Measurements from ENCODE around the gene FAM53A. TPM values are rescaled to one million over a fixed set of nuclear protein-coding genes. Genes with fewer than 3 reads are reported as not detected.

The FAM53A gene
- polyA plus RNA-seq, 2 of the 4 experiments (the other 2 are of a cell fraction): 0.87 to 1.2 TPM

GRCh38 chr4:1629699-1630083 is 54.4 kb downstream of the FAM53A start:
- no peak overlapping the region for H3K27ac ChIP-seq
- 54% methylated on average over 3 of the region's 10 CpGs for WGBS (ENCODE audit: missing lambda C conversion rate)
- TF ChIP-seq HMGXB4 (CRISPR knock-in tag; IDR thresholded peaks at IDR 0.05; ENCODE audit: borderline replicate concordance): no peak
- TF ChIP-seq FOSL2 (IDR thresholded peaks at IDR 0.05): no peak
- TF ChIP-seq FOSL2 (CRISPR knock-in tag; IDR thresholded peaks at IDR 0.05): no peak
- TF ChIP-seq TP53 (CRISPR knock-in tag; IDR thresholded peaks at IDR 0.05): no peak
- TF ChIP-seq MAZ (IDR thresholded peaks at IDR 0.05; ENCODE audit: borderline replicate concordance, low read depth, low read length): no peak
- no peak for TF ChIP-seq ZSCAN20 (CRISPR knock-in tag; IDR thresholded peaks at IDR 0.05)
- TF ChIP-seq SREBF2 (IDR thresholded peaks at IDR 0.05): no peak
- no peak for TF ChIP-seq POLR2AphosphoS2 (conservative IDR thresholded peaks at IDR 0.05; ENCODE audit: low read length)
- DNase-seq (ENCODE audit: low read depth in 1 of 2, low spot score in 1 of 2) (no peak), FAIRE-seq (no peak), ATAC-seq (peak in 1 of 2 experiments; percentile 39; a peak in 3 of 6 replicates)
- CTCF ChIA-PET: interaction anchor here (0.6 to 3.3 kb wide), 42 partner anchors 8 to 852 kb away, joined by 3 to 29 read pairs (median 4); no protein-coding TSS in a partner anchor
- no peak overlapping the region for H3K4me2 ChIP-seq
- POLR2A ChIA-PET: no interaction called here
- no peak overlapping the region for H3K4me3 ChIP-seq
- H3K4me1 ChIP-seq: no peaks in the 10 kb centered on the region
- no peaks in the 10 kb centered on the region for H3K9me3 ChIP-seq

DNA sequence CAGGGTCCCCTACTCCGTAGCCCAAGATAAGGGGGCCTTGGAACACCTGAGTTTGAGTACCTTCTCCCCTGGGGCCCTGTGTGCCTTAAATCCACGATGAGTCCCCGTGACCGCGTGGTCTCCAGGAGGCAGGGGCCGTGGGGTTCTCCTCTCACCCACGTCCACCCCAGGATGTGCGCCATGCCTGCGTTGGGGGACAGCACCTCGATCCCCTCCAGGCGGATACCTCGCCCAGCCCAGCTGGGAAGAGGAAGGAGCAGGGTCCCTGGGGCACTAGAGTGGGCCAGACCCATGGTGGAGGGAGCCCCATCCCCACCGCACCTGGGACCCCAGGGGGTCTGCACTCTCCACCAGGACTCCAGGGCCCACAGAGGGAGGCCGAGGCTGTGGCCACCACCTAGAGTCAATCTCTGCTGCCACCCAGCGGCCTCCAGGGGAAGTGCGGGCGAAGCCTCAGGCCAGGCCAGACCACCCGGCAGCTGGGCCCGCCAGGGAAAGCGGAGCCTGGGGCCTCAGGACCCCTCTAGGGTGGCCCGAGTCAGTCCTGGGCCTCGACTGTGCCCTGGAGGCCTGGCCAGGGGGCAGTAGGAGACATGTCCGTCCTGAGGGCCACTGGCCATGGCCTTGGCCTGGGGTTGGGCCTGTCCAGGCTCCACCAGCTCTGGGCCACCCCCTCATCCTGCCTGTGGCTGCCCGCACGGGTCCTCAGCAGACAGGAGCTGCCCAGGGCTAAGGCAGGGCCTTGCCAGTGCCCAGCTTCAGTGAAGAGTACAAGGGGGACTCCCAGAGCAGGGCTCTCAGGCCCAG is 55.0 kb downstream of the FAM53A start:
- TF ChIP-seq ZFP36 (IDR thresholded peaks at IDR 0.05; ENCODE audit: borderline replicate concordance, partially characterized antibody) (no peak), SMC3 (IDR thresholded peaks at IDR 0.05) (peak; percentile 50), RARB (CRISPR knock-in tag; IDR thresholded peaks at IDR 0.05) (no peak), KDM5A (IDR thresholded peaks at IDR 0.05) (no peak), MAZ (IDR thresholded peaks at IDR 0.05; ENCODE audit: borderline replicate concordance, low read depth, low read length) (no peak), TP53 (CRISPR knock-in tag; IDR thresholded peaks at IDR 0.05) (no peak), RAD21 (conservative IDR thresholded peaks at IDR 0.05 in 1 of 2, IDR thresholded peaks at IDR 0.05 in 1 of 2) (peak; percentile 76 to 77), EHMT2 (IDR thresholded peaks at IDR 0.05; ENCODE audit: low read depth) (no peak)
- TF ChIP-seq, protein P1, sequence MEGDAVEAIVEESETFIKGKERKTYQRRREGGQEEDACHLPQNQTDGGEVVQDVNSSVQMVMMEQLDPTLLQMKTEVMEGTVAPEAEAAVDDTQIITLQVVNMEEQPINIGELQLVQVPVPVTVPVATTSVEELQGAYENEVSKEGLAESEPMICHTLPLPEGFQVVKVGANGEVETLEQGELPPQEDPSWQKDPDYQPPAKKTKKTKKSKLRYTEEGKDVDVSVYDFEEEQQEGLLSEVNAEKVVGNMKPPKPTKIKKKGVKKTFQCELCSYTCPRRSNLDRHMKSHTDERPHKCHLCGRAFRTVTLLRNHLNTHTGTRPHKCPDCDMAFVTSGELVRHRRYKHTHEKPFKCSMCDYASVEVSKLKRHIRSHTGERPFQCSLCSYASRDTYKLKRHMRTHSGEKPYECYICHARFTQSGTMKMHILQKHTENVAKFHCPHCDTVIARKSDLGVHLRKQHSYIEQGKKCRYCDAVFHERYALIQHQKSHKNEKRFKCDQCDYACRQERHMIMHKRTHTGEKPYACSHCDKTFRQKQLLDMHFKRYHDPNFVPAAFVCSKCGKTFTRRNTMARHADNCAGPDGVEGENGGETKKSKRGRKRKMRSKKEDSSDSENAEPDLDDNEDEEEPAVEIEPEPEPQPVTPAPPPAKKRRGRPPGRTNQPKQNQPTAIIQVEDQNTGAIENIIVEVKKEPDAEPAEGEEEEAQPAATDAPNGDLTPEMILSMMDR (IDR thresholded peaks at IDR 0.05): peak; percentile 71
- CTCF ChIA-PET: interaction anchor here (0.6 to 3.3 kb wide), 43 partner anchors 9 to 851 kb away, joined by 3 to 29 read pairs (median 3); no protein-coding TSS in a partner anchor
- FAIRE-seq: no peak

DNA sequence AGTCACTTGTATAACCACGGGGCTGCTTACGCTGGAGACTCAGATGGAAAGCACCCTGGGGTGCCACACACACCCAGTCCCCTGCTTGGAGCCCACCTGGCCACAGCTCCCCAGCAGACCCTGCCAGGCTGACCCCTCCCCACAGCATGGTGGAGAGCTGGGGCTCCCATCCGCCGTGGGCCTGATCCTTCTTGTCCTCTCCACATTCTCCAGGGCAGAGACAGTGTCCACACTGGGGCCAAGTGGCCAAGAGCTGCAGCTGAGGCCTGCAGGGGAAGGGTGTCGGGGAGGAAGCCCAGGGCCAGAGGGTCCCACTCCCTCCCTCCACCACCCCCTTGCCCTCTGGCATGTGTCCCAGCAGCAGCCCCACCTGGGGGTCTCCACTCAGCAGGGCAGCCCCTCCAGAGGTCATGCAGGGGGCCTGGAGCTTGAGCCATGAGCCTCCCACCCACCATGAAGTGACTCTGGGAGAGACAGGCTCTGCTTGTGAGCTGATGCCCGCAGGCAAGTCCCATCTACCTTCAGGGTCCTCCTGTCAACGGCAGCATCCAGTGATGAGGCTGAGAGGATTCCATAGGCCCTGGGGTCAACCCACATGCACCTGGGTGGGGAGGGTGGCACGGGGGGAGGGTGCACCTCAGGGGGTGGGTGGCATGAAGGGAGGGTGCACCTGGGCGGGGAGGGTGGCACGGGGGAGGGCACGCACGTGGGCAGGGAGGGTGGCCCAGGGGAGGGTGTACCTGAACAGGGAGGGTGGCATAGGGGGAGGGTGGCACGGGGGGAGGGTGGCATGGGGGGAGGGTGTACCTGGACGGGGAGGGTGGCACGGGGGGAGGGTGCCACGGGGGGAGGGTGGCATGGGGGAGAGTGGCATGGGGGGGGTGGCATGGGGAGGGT is 56.4 kb downstream of the FAM53A start:
- 82% methylated on average over 2 of the region's 16 CpGs for WGBS (ENCODE audit: missing lambda C conversion rate)
- no peak overlapping the region for H3K4me3 ChIP-seq
- POLR2A ChIA-PET: no interaction called here
- no peaks in the 10 kb centered on the region for H3K9me3 ChIP-seq
- no peak for ATAC-seq
- H3K4me2 ChIP-seq: no peak overlapping the region
- no peak for FAIRE-seq
- CTCF ChIA-PET: no interaction called here
- no peak for DNase-seq (ENCODE audit: low read depth in 1 of 2, low spot score in 1 of 2)
- no peaks in the 10 kb centered on the region for H3K4me1 ChIP-seq
- no peak overlapping the region for H3K27ac ChIP-seq
- TF ChIP-seq ELK1 (IDR thresholded peaks at IDR 0.05; ENCODE audit: low read depth, low read length): no peak
- no peak for TF ChIP-seq RARB (CRISPR knock-in tag; IDR thresholded peaks at IDR 0.05)
- TF ChIP-seq CHD2 (IDR thresholded peaks at IDR 0.05; ENCODE audit: low read length, partially characterized antibody): no peak
- TF ChIP-seq, protein P2, sequence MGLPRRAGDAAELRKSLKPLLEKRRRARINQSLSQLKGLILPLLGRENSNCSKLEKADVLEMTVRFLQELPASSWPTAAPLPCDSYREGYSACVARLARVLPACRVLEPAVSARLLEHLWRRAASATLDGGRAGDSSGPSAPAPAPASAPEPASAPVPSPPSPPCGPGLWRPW (IDR thresholded peaks at IDR 0.05): no peak
- TF ChIP-seq EHF (CRISPR knock-in tag; IDR thresholded peaks at IDR 0.05): no peak
- TF ChIP-seq ZC3H11A (IDR thresholded peaks at IDR 0.05): no peak
- TF ChIP-seq CBX2 (IDR thresholded peaks at IDR 0.05; ENCODE audit: borderline replicate concordance, low read depth): no peak
- no peak for TF ChIP-seq MAZ (IDR thresholded peaks at IDR 0.05; ENCODE audit: borderline replicate concordance, low read depth, low read length)
- TF ChIP-seq HMGXB4 (CRISPR knock-in tag; IDR thresholded peaks at IDR 0.05; ENCODE audit: borderline replicate concordance): no peak
- TF ChIP-seq HOXB13 (CRISPR knock-in tag; IDR thresholded peaks at IDR 0.05; ENCODE audit: low read depth): no peak
- no peak for TF ChIP-seq ZFP36 (IDR thresholded peaks at IDR 0.05; ENCODE audit: borderline replicate concordance, partially characterized antibody)

More for the DNA sequence above, 55.0 kb downstream of the FAM53A start:
- WGBS (ENCODE audit: missing lambda C conversion rate): 14% methylated on average over 7 of the region's 25 CpGs
- DNase-seq (ENCODE audit: low read depth in 1 of 2, low spot score in 1 of 2) (peak; percentile 27 to 54), ATAC-seq (peak; percentile 78 to 96; a peak in 5 of 6 replicates)
- H3K4me3 ChIP-seq: no peak overlapping the region
- no peak overlapping the region for H3K27ac ChIP-seq
- H3K9me3 ChIP-seq: no peaks in the 10 kb centered on the region
- no peak overlapping the region for H3K4me2 ChIP-seq
- POLR2A ChIA-PET: no interaction called here
- H3K4me1 ChIP-seq: no peaks in the 10 kb centered on the region

All from A549 (cell line).